PFSK-1 (cell line): ENCODE data around the gene RYR3.

Experiments
- FOXP2 ChIP-seq: optimal IDR thresholded peaks from 2 replicates; pipeline ENCODE3; 2011; ENCODE audit warnings: borderline replicate concordance, control low read depth, inconsistent platforms; ENCODE audit not compliant: insufficient read depth; ENCODE audit errors: extremely low read length, extremely low read depth
- POLR2AphosphoS5 ChIP-seq: IDR thresholded peaks from 2 replicates; pipeline ENCODE4 v1.6.1; 2012; ENCODE audit warnings: low read depth, mild to moderate bottlenecking, control low read depth, low read length, moderate library complexity
- SIN3A ChIP-seq: IDR thresholded peaks from 2 replicates; pipeline ENCODE4 v1.6.1; 2012; ENCODE audit warnings: mild to moderate bottlenecking, low read length, moderate library complexity, borderline replicate concordance; ENCODE audit not compliant: insufficient read depth
- TAF1 ChIP-seq: IDR thresholded peaks from 2 replicates; pipeline ENCODE4 v1.6.1; 2012; ENCODE audit warnings: low read length, control low read depth, borderline replicate concordance; ENCODE audit not compliant: insufficient read depth
- TF ChIP-seq, protein P1 (sequence below), 2 experiments: IDR thresholded peaks; 2 replicates each; pipeline versions ENCODE4 v1.6.1 to v1.8.0; 2011 to 2012; ENCODE audit warnings: low read depth in 2 of 2, low read length in 2 of 2, control low read depth in 1 of 2, inconsistent platforms in 1 of 2, mild to moderate bottlenecking in 1 of 2, moderate library complexity in 1 of 2; ENCODE audit not compliant: insufficient read depth in 1 of 2

RYR3 gene

GRCh38 chr15:33374226-33374914 lies 63.6 kb downstream of the RYR3 start:
- TF ChIP-seq TAF1 (no peak), POLR2AphosphoS5 (no peak), SIN3A (no peak), FOXP2 (no peak)
- TF ChIP-seq, protein P1, sequence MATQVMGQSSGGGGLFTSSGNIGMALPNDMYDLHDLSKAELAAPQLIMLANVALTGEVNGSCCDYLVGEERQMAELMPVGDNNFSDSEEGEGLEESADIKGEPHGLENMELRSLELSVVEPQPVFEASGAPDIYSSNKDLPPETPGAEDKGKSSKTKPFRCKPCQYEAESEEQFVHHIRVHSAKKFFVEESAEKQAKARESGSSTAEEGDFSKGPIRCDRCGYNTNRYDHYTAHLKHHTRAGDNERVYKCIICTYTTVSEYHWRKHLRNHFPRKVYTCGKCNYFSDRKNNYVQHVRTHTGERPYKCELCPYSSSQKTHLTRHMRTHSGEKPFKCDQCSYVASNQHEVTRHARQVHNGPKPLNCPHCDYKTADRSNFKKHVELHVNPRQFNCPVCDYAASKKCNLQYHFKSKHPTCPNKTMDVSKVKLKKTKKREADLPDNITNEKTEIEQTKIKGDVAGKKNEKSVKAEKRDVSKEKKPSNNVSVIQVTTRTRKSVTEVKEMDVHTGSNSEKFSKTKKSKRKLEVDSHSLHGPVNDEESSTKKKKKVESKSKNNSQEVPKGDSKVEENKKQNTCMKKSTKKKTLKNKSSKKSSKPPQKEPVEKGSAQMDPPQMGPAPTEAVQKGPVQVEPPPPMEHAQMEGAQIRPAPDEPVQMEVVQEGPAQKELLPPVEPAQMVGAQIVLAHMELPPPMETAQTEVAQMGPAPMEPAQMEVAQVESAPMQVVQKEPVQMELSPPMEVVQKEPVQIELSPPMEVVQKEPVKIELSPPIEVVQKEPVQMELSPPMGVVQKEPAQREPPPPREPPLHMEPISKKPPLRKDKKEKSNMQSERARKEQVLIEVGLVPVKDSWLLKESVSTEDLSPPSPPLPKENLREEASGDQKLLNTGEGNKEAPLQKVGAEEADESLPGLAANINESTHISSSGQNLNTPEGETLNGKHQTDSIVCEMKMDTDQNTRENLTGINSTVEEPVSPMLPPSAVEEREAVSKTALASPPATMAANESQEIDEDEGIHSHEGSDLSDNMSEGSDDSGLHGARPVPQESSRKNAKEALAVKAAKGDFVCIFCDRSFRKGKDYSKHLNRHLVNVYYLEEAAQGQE (IDR thresholded peaks at IDR 0.05; ENCODE audit: insufficient read depth in 1 of 2, low read depth in 2 of 2, low read length in 2 of 2): no peak

DNA sequence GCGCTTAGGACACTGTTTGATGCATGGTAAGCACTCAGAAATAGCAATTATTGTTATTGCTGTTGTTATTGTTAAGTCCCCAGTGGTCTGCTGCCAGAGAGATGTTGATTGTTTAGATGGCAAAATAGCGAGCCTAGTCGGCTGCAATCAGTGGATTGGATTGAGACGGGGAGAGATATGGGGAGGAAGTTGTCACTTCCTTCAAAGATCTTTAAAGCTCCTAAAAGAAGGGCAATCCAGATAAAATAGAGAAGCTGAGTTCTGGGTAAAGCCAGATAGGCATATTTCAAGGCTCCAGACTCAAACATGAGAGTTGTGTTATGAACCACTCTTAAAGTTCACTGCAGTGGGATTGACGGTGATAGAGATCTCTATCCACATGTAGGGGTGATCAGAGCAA lies 64.5 kb downstream of the RYR3 start:
- no peak for TF ChIP-seq FOXP2
- no peak for TF ChIP-seq SIN3A
- TF ChIP-seq POLR2AphosphoS5: no peak
- TF ChIP-seq, protein P1 (IDR thresholded peaks at IDR 0.05; ENCODE audit: insufficient read depth in 1 of 2, low read depth in 2 of 2, low read length in 2 of 2): no peak
- TF ChIP-seq TAF1: no peak

DNA sequence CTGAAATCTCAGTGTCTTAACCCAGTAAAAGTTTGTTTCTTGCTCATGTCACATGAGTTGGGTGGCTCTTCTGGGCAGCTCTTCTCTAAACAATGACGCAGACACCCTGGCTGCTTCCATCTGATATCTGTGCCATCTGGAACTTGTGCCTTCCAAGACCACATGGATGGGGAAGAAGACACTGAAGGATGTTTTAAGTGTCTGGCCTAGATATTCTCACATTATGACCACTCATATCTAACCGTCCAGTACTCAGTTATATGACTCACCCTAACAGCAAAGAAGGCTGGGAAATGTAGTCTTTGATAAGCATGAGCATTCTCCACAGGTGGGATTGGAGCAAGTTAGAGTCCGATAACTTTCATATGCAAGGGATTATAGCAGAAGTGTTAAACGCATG lies 66.4 kb downstream of the RYR3 start:
- TF ChIP-seq SIN3A (no peak), TAF1 (no peak), FOXP2 (no peak), POLR2AphosphoS5 (no peak)
- TF ChIP-seq, protein P1 (IDR thresholded peaks at IDR 0.05; ENCODE audit: insufficient read depth in 1 of 2, low read depth in 2 of 2, low read length in 2 of 2): no peak

DNA sequence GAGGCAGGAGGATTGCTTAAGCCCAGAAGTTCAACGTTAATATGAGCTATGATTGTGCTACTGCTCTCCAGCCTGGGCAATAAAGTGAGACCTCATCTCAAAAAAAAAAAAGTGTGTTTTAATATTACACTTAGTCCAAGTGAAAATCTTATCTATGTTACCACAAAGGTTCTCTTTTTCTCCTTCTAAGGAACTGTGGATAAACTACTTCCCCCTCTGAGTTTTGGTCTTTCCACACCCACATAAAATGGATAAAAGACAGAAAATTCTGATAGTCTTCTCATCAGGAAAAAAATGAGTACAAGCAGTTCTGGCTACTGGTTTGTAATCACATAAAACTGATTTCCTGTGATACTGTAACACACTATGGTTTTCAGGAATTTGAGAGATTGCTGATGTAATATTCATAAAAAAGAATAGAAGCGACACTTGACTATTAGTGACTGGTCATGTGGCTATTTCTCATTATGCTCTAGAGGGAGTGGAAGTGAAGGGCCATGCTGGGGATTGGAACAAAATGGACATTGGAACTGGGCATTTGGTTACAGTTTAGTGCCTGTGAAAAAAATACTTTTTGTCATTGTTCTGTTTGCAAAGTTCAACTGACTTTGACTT lies 68.2 kb downstream of the RYR3 start:
- TF ChIP-seq, protein P1 (IDR thresholded peaks at IDR 0.05; ENCODE audit: insufficient read depth in 1 of 2, low read depth in 2 of 2, low read length in 2 of 2): no peak
- TF ChIP-seq FOXP2 (no peak), SIN3A (no peak), POLR2AphosphoS5 (no peak)
